Epidermal melanocyte (primary cell): ENCODE results near the gene SPACA9.

Experiments used
- DNase-seq: peaks from one replicate; pipeline ENCODE4 v3.0.0; 2011; ENCODE audit warnings: low spot score; ENCODE audit not compliant: insufficient read length

The SPACA9 gene

DNA sequence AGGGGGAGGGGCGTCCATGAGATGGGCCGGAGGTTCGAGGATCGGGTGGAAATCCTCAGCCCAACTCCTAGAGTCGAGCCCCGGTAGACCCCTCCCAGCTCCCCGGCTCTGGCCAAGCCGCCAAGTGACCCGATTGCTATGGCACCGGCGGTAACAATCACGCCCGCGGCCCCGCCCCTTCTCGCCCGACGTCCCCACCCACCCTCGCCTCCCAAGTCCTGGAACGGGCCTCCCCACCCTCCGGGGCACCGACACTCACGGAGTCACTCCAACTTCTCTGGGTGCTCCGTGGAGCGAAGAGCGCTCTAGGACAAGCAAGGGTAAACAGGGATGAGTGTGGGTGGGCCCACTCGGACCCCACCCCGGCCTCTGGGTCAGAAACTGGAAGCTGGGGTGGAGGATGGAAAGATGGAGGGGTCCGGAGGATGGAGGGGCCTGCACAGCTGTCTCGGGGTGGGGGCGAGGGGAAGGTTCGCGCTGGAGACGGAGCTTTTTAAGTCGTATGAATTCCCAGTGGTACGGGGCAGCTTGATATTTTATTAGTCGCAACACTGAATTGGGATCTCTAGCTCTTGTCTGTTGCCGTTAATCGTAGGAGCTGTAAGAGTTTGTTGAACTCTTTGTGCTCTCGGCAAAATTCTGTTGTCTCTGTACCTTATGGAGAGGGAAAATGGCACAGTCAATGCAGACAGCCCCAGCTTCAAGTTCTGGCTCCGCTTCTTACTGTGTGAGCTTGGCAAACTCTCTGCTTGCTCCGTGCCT is at the start of gene SPACA9:
SPACA9 (plus strand) TSS at position 204 of the 762 bp plus-strand sequence. CDS start 5,050 bp downstream, outside the sequence.
- peak; percentile 68 for DNase-seq

DNA sequence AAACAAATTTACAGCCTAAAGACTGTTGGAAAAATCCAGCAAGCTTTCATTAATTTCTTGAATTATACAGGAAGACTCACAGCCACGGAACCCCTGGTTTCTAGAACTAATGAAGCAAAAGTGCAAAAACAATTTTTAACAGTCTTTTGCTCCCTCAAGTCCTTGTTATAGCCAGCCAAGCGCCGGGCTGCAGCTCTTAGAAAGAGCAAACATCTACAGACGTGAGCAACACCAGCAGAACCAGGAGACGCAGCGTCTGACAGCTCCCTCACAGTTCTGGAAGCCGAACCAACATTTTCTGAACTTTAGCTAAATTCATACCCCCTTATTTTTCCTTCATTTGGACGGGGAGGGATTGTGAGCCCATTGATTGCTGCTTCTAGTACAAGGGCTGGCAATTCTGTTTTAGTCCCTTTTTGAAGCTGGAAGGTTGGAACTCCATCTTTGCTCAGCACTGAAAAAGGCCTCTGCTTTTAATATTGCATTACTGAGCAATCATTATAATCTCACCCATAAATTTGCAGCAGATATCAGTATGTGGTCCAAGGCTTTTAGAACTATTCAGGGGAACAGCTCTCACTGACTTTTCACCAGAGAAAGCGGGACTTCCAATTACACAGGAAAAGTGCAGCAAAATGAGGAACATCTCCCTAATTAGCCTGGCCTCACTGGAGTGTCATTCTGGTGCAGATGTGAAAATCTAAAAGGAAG is 46.4 kb upstream of the SPACA9 start:
- no peak for DNase-seq

DNA sequence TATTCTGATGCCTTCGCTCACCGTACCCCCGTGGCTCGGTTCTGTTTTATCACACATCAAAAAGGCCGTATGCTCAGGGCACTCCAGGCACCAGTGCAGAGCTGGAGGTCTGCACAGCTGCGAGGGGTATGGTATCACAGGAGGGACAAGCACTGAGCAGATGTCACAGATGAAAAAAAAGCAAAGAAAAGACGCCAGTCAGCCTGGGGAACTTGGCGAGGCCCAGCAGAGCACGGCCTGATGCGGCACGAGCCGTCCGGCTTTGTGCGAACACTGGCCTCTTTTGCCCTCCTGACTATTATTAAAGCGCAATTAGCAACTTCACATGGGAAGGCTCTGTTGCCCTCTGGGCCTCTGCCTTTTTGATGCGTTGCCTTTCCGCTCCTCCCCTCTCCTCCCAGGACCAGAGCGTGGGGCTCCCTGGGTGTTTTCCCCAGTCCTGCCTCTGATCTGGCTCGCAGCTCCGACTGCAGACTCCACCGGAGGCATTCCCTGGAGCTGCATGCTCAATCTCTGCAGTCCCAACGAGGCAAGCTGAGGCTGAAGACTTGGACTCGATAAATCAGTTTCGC is 45.1 kb upstream of the SPACA9 start:
- DNase-seq: no peak

DNA sequence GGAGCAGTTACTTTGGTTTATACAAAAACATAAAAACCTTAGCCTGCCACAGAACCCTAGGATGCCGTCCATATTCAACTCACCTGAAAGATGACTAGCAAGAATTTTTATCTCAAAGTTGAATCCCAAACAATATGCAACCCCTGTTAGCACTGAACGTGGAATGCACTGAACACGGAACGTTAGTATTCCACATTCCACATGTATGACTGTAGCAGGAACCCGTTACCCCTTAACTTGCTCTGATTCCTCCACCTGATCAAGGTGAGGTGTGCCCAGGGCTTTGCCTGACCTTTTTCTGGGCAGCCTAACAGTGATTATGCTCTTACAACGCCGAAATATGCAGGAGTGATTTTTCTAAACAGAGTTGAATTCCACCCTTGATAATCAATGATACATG is 44.4 kb upstream of the SPACA9 start:
- DNase-seq: no peak

DNA sequence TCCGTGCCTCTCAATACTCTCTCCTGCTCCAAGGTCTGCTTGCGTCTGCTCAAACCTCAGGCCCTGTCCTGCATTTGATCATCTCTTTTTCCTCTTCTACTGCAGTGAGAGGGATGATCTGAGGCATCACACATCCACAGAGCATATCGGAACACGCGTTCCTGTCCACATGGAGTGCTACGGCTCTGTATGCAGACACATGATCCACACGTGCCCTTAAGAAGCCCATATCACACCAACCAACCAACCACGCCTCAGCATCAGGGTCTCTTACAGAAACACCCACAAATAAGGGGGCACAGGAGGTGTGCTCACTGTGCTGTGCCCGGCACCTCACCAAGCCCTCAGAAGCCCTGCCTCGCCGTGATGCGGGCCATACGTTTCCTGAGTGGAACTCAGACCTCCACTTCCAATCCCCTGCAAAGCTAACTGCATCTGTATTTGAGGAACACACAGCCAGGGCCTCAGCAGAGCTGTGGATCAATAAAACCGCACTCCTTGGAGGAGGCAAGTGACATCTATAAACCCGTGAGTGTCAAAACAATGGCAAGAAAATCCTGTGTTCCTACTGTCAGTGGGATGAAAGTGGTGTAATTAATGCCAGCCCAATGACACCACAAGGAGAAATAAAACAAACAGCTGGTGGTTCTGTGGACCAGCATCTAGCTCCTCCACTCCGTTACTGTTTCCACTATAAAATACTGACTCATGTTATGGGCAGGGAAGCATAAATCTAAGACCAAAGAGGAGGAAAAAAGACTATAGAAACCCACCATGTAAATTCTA is 41.0 kb upstream of the SPACA9 start:
- no peak for DNase-seq

DNA sequence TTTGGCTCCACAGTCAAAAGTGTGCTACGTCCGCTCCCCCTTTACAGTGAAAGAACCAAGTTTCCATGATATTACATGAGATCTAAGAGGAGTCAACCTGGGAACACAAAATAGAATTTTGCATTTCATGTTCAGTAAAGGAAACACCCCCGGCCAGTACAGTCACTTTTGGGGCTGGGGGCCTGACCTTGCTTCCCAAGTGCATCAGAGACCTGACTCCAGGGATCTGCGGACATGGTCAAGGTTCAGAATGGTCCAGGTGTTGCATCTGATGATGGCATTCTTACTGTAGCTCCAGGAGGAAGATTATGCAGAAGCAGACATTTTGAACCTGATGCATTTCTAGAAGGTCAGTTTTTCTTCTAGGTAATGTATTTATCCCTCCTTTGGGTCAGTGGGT is 40.4 kb upstream of the SPACA9 start:
- no peak for DNase-seq

DNA sequence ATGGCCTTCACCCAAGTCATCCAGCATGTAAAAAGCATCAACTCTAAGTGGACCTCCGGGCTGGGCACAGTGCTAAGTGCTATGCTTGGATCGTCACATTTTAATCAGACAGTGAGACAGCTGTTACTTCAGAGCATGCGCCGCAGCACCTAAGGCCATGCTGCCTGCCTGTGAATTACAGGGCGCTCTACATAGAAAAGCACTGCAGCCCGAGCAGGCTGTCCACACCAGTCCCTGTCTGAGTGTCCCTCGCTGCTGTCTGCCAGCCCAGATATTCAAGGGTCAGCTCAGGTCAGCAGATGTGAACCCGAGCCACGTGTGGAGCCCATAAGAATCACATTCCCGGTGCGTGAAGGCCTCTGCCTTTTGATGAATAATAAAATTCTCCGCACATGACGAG is 37.7 kb upstream of the SPACA9 start:
- no peak for DNase-seq

DNA sequence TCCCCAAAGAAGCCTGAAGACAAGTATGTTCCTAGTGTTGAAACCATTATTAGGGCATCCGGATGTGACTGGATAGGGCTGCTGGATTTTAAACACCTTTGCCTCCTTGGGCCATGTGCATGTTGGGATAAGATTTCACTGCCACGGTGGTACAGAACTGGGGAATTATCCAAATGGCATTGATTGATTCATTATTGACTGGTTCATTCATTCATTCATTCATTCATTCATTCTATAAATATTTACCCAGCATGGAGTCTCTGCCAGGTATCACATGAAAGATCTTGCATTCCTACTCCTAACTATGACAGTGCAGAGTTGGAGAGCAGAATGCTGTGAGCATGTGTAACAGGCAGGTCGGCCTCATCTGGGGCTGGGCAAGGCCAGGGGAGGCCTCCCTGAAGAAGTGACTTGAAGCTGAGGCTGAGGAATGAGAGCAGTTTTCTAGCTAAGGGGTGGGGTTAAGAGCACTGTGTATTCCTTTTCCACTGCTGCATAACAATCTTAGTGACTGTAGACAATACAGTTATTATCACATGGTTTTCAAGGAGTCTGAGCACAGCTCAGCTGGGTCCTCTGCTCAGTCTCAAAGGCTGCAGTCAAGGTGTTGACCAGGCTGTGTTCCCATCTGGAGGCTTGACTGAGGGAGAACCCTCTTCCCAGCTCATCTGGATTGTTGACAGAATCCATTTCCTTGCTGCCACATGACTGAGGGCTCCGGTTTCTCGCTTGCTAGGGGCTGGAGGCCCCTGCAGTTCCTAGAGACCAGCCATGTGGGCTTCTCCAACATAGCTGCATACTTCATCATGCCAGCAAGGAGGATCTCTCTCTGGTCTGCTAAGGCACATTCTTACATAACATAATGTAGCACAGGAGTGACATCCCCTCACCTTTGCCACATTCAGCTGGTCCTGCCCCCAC is 36.3 kb upstream of the SPACA9 start:
- peak; percentile 7 for DNase-seq

DNA sequence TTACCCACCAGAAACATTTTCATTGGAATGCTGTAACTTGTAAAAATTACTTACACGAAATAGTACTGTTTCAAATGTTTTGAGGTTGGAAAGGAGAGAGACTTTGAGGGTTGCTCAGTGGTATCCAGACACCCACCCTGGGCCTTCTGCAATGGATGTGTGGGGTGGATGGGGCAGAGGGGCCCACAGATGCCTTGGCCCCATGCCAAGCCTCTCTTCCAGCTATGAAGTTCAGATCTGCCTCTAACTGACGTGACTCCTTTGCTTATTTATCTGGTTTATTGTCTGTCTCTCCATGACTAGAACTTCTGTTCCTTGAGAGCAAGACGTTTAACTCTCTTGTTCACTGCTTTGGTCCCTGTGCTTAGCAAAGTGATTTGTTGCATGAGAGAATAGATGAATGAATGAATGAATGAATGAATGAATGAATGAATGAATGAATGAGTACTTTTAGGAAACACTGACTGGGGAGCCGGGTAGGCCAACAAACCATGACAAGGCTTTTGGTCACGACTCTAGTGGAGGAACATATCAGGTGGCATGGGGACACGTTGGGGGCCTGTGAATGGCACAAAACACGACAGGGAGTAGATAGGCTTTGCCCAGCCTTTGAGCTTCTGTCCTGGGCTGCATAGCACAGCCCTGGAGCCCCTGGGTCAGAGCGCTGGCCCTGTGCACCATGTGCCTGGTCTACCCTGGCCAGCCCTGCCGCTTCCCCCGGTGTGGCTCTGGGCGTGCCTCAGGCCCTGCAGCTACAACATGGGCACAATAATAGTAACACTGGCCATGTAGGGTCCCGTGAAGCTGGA is 32.4 kb upstream of the SPACA9 start:
- DNase-seq: no peak

DNA sequence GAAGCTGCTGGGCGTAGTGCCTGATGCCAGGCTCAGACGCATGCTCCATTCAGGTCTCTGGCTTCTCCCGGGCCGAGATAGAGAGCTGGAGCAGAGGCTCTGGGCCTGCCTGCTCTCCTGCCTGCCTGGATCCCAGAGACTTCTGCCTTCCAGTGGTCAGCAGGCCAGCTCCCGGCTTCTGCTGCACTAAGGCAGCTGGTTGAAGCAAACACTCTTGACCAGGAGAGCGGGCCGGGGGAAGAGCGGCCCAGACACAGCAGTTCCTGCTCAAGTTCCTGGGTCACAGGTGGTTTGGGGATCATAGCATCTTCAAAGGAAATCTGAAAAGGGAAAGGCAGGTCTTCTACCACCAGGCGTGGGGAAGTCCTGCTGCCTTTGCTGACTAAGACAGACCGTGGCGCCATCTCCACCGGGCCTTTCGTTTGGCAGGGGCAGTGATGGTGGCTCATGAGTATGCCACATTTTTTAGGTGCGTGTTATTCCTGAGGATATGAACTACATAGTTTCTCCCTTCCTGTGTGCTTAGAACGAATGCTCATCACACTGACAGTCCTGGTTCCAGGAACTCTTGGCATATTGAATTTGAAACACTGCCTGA is 31.7 kb upstream of the SPACA9 start:
- DNase-seq: no peak

DNA sequence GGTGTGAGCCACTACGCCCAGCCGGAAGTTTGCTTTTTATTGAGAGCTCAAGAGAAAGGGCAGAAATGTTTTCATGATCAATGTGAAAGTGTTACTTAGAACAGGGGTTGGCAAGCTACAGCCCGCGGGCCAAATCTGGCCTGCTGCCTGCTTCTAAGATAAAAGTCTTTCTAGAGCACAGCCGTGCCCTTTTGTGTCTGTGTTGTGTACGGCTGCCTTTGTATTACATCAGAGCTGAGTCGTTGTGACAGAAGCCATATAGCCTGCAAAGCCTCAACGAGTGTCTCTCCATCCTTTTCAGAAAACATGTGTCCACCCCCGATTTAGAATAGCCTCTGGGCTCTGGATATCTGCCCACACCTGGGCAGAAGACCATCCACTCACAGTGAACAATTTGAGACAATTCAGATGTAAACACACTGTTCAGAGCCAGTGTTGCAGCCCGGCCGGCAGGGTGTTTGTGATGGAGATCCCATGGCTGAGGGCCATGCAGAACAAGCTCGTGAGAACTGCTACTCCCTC is 29.5 kb upstream of the SPACA9 start:
- DNase-seq: no peak

DNA sequence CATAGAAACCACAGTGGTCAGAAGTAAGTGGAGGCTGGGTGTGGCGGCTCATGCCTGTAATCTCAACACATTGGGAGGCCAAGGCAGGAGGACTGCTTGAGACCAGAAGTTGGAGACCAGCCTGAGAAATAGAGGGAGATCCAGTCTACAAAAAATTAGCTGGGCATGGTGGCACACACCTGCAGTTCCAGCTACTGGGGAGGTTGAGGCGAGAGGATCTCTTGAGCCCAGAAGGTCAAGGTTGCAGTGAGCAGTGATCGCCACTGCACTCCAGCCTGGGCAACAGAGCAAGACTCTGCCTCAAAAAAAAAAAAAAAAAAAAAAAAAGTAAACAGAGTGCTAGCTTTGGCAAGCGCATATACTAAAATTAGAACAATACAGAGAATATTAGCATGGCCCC is 25.2 kb upstream of the SPACA9 start:
- DNase-seq: no peak

DNA sequence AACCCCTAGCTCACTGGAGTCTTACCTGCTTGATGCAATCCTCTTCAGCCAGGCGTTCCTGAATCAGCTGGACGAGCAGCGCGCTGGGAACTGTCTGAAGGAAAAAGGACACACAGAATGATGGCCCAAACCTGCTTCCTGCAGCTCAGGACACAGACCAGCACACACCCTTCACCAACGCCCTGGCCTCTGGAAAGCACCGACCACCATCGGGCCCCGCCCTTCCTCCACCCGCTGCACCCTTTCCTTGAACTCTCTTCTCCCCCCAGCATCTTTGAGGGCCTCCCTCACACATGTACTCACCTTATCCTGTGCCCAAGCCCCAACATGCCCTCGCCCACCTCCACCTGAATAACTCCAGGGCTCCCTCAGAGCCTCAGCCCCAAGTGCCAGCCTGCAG is 23.9 kb upstream of the SPACA9 start:
- DNase-seq: no peak

DNA sequence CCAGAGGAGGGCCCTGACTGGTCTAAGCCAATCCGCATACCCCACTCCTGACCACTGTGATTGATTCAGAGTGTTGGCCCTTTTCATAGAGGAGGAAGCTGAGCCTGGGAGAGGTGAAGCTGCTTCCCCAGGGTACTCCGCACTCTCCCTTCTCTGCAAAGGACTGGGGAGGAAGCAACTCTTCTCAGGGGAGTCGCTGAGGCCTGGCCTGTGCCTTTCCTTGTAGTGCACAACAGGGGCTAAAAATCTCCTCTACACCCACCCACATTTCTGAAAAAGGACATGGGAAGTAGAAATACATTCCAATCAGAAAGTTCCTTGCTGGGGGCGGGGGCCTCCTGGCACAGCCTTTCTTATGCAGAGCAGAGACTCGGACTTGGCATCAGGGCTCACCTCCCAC is 22.8 kb upstream of the SPACA9 start:
- no peak for DNase-seq

DNA sequence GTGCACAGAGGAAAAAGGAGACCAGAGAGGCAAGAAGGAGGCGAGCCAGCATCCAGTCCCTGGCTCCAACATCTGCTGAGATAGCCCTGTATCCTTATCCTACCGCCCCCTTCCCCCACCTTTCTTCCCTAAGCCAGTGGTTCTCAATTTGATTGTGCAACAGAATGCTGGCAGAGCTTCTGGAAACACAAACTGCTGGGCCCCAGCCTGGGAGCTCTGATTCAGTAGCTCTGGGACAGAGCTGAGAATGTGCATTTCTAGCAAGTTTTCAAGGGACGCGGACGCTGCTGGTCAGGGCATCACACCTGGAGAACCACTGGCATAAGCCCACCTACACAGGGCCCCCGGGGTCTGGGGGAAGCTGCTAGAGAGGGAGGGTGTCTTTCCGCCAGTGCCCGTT is 21.7 kb upstream of the SPACA9 start:
- DNase-seq: no peak

DNA sequence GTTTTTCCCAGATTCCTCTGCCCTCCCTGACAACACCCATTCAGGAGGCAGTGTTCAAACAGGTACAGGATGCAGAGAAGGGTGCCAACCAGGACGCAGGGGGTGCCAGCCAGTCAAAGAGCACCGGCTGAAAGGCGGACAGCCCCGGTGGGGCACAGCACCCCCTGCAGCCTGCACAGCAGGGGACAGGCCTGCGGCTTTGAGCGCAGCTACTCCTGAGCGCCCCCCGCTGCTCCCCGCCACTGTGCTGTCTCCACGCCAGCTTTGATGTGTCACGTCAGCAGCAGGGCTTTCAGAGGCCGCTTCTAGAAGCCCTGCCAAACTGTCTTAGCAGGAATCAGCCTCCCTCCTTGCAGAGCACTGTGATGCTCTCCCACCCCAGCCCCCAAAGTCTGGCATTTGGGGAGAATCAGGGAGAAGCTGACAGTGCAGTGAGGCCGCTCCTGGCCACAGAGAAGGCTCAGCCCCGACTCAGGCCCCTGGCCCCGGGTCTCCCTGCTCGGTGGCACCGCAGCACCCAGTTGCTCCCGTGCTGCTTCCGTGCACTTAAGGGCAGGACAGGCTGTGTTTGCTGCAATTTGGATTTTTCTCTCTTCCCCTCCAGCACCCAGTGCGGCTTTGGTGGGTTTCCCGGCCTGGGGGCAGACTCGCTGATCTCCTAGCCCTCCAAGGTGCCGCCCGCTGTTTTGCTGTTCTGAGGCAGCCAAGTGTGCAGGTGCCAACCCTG is 20.9 kb upstream of the SPACA9 start:
- no peak for DNase-seq

DNA sequence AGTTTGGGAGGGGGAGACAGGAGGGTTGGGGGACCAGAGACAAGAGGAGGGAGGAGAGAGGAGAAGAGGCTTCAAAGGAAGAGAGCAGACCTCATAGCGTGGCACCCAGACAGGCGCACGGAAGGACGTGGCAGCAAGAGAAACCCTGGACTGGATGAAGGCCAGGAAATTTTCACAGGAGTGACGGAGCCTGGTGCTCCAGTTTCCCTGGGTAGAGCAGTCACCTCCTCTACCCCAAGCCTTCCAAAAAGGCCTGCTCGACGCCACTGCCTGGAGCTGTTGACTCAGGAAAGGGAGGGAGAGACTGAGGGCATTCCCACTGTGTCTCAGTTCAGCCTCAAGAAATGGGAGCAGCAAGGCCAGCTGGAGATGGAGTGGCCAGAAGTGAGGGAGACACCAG is 19.9 kb upstream of the SPACA9 start:
- no peak for DNase-seq

DNA sequence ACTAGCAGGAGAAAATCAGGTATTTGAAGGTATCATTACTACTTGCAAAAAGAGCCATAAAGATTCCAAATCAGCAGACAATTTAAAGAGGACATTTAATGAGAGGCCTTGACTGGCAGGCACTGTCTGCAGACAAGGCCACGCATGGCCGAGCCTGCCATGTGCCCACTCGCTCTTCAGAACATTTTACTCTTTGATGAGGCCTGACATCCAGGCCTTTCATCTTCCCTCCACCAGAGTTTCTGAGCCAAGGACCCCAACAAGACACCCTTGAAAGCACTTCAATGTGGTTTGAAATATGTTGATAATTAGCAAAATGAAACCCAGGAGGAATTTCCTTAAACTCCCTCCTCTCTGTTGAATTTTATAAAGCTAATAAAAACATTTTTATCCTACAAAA is 17.0 kb upstream of the SPACA9 start:
- DNase-seq: no peak

DNA sequence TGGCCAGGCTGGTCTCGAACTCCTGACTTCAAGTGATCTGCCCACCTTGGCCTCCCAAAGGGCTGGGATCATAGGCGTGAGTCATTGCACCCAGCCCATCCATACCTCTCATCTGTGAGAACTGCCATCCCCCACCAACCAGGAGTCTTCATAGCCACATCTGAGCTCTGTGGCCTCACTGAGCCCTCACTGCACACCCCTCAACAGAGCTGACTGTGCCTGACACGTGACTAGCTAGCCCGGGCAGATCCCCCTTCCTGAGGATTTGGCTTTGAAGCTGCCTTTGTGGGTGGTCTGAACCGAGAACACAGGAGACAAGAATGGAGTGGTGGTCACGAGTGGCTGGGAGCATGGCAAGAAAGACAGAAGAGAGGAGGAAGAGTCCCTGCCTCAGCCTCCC is 16.2 kb upstream of the SPACA9 start:
- no peak for DNase-seq
